NCI-H446 treated with DMSO at 0.1 percent for 48 hours (cell line): ENCODE measurements around the gene BEAN1.
"Not testable (repeated sequence)": the region's sequence is repeated elsewhere in the genome, so short reads cannot be mapped to it uniquely, and the experiment has no call there.

Experiments used
- DNase-seq: peaks from one replicate; lab custom pipeline; 2025; lab: John Stamatoyannopoulos, UW

The BEAN1 gene

DNA sequence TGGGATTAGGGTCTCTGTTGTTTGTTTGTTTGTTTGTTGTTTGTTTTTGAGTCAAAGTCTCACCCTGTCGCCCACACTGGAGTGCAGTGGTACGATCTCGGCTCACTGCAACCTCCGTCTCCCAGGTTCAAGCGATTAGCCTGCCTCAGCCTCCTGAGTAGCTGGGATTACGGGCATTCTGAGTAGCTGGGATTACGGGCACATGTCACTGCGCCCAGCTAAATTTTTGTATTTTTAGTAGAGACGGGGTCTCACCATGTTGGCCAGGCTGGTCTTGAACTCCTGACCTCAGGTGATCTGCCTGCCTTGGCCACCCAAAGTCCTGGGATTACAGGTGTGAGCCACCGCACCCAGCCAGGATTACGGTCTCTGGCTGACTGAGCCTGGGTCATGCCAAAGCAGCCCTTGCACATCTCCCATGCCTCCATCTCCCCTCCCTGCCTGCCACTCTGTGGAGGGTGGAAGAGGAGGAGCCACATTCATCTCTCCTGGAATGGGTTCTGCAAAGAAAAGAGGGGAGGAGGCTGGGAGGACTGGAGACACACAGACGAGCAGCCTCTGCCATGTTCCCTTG lies 59.2 kb downstream of the BEAN1 start:
- no peak for DNase-seq

- peak; percentile 4 for DNase-seq
Observed at GRCh38 chr16:66486773-66487579, 59.9 kb downstream of the BEAN1 start.

- DNase-seq: no peak
Observed at GRCh38 chr16:66487580-66488275, 60.6 kb downstream of the BEAN1 start.

DNA sequence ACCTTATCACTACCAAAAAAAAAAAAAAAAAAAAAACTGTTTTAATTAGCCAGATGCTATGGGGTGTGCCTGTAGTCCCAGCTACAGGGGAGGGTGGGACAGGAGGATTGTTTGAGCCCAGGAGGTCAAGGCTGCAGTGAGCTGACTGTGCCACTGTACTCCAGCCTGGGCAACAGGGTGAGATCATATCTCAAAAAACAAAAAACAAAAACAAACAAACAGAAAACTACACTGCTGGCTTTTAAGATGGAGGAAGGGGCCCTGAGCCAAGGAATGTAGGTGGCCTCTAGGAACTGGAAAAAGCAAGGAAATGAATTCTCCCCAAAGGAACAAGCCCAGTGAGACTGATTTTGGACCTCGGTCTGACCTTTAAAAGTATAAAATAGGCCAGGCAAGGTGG lies 61.4 kb downstream of the BEAN1 start:
- DNase-seq: no peak

DNA sequence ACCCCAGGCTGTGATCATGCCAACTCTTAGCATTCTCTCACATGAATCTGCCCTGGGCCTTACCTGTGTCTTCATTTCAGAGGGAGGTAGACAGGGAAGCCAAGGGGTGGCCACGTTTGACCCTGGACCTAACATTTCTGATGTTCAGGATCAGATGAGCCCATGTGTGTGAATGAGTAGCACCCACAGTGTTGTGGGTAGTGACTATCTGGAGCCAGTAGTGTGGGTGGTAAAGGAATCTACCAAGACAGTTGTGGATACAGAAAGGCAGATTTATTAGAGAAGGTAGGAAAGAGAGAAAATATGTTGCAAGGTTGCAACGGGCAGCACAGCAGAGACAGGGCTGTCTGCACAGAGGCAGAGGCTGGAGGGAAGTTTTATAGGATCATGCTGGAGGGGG lies 62.3 kb downstream of the BEAN1 start:
- no peak for DNase-seq

DNA sequence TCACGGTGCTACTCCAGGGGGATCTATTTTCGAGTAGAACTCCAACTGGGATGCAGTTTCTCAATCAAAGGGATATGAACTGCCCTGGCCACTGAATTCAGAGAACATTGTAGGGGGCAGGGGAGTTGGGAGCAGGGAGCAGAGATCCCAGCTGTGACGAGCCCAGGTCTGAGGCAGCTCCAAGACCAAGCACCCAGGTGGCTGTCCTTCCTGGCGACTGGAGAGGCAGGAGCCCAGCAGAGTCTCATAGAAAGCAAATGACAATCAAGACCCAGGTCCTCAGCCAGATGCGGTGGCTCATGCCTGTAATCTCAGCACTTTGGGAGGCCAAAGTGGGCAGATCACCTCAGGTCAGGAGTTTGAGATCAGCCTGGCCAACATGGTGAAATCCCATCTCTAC lies 62.7 kb downstream of the BEAN1 start:
- no peak for DNase-seq

GRCh38 chr16:66490774-66491715 lies 64.0 kb downstream of the BEAN1 start:
- DNase-seq: no peak

GRCh38 chr16:66491716-66492064 lies 64.6 kb downstream of the BEAN1 start:
- DNase-seq: no peak

- DNase-seq: no peak
Observed at GRCh38 chr16:66493490-66494401, 66.7 kb downstream of the BEAN1 start.

DNA sequence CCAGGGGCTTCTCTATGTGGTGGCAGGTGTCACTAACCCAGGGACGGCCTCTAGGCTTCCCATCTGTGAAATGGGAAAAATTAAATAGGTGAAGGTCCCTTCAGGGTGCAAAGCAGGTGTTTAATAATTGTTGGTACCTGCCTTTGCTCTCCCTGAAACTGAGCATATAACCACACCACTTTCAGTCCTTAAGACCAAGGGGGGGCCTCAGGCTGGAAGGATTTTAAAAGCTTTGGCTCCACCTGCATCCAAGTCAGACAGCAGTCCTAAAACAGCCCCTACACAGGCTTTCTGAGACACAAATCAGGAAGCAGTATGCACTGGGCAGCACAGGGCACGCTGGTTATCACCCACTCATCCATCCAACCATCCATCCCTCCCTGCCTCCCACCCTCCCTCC lies 67.8 kb downstream of the BEAN1 start:
- no peak for DNase-seq

DNA sequence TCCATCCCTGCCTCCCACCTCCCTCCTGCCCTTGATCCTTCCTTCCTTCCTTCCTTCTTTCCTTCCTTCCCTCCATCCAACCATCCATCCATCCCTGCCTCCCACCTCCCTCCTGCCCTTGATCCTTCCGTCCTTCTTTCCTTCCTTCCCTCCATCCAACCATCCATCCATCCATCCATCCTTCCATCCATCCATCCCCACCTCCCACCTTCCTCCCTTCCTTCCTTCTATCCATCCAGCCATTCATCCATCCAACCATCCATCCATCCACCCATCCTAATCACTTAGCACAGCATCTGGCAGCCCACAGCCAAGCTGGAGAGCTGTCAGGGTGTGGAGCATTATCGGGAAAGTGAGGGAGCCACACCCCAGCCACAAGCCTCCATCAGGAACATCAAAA lies 68.3 kb downstream of the BEAN1 start:
- DNase-seq: no peak

DNA sequence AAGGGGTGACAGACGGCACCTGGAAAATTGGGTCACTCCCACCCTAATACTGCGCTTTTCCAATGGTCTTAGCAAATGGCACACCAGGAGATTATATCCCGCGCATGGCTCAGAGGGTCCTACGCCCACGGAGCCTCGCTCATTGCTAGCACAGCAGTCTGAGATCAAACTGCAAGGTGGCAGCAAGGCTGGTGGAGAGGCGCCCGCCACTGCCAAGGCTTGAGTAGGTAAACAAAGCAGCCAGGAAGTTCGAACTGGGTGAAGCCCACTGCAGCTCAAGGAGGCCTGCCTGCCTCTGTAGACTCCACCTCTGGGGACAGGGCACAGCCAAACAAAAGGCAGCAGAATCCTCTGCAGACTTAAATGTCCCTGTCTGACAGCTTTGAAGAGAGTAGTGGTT lies 69.1 kb downstream of the BEAN1 start:
- not testable (repeated sequence) for DNase-seq

DNA sequence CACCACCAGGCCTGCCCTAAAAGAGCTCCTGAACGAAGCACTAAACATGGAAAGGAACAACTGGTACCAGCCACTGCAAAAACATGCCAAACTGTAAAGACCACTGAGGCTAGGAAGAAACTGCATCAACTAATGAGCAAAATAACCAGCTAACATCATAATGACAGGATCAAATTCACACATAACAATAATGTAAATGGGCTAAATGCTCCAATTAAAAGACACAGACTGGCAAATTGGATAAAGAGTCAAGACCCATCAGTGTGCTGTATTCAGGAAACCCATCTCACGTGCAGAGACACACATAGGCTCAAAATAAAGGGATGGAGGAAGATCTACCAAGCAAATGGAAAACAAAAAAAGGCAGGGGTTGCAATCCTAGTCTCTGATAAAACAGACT lies 70.8 kb downstream of the BEAN1 start:
- DNase-seq: not testable (repeated sequence)

DNA sequence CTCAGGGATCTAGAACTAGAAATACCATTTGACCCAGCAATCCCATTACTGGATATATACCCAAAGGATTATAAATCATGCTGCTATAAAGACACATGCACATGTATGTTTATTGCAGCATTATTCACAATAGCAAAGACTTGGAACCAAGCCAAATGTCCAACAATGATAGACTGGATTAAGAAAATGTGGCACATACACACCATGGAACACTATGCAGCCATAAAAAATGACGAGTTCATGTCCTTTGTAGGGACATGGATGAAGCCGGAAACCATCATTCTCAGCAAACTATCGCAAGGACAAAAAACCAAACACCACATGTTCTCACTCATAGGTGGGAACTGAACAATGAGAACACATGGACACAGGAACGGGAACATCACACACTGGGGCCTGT lies 74.5 kb downstream of the BEAN1 start:
- not testable (repeated sequence) for DNase-seq

DNA sequence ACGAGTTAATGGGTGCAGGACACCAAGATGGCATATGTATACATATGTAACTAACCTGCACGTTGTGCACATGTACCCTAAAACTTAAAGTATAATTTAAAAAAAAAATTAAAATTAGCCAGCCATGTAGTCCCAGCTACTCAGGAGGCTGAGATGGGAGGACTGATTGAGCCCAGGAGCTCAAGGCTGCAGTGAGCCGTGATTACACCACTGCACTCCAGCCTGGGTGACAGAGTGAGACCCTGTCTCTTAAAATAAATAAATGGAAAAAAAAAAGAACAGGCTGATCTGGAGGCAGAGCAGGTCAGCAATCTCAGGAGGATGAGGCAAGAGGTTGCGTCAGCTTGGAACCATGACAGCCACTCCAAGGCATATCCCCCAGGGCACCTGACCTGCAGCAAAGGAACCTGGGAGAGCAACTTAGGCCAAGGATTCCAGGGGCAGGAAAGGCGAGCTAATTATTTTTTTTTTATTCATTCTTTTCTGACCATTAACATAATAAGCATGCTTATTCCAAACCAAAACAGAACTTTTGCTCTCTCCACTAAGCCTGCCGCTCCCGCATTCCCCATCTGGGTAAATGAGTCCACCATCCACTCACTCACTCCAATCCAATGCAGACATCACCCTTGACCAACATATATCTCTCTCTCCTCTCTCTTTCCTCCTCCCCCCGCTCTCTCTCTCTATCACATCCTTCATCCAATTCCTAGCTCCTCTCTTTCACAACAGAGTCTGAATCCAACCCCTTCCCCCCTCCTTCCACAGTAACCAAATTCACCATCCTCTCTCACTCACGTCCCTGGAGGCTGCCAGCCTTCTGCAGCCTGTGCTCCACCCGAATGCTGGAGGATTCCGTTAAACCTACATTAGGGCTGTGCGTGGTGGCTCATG lies 75.2 kb downstream of the BEAN1 start:
- no peak for DNase-seq

DNA sequence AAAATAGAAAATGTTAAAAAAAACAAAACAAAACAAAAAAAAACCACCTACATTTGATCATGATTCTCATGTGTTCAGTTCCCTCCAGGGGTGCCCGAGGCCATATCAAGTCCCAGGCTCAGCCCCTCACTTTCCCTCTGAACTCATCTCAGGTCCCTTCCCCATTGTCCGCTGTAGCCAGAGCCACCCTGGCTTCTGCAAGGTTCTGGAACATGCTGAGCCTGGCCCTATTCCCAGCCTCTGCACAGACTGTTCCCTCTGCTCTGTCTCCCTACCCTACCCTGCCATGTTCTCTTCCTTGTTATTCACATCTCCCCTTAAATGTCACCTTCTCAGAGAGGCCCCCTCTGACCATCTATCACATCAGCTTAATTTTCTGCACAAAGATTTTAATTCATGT lies 75.9 kb downstream of the BEAN1 start:
- no peak for DNase-seq

- DNase-seq: no peak
Observed at GRCh38 chr16:66503612-66504011, 76.5 kb downstream of the BEAN1 start.

DNA sequence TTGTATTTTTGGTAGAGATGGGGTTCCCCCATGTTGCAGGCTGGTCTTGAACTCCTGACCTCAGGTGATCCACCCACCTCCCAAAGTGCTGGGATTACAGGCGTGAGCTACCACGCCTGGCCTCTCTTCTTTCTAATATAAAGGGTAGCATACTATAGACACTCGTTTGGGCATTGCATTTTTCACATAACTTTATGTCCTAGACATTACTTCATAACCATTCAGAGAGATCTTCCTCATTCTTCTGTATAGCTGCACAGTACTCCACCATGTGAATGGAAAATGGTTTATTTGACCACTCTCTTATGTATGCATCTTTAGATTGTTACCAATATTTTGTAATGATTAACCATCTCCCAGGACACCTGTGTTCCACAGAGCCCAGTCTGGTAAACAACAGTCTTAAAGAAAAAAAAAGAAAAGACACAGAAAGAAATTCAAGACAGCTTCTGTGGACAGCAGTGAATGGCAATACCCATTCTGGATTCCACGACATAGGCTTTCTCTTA lies 80.7 kb downstream of the BEAN1 start:
- no peak for DNase-seq

DNA sequence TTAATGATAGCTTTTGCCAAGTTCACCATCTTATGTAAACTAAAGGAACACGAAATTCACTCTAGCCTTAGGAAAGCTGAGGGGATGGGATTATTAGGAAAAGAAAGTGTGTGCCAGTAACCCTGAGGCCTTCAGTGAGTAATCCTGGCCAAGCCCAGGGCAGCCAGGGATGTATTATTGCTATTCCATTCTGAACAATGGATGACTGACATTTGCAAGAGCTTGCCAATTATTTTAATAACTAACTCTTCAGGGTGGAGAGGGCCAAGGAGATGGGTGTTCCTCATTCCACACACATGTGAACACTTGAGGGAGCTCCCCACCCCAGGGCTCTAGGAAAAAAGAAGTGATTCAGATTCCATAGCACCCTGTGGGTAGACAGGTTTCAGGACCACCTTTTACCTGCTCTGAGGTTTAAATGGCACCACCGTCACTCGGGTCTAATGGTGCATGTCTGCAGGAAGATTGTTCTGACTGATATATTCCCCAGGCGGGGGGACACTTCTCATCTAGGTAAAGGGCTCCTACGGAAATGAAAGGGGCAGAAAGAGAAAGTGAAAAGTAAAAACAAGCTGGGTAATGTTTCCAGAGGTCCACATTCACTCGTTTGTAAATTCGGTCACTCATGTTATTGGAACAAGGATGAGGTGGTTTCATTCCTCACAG lies 81.3 kb downstream of the BEAN1 start:
- DNase-seq: peak; percentile 43
